Measurements from ENCODE around the gene C16orf92.

C16orf92 gene

GRCh38 chr16:29988346-29989075, 34.5 kb upstream of the C16orf92 start:
- in situ Hi-C loops (cut with MboI; ENCODE audit: low sequenced_read_pairs): no loop called here

GRCh38 chr16:29989111-29989858, 33.7 kb upstream of the C16orf92 start:
- in situ Hi-C loops (cut with MboI; ENCODE audit: low sequenced_read_pairs): no loop called here

- in situ Hi-C loops (cut with MboI; ENCODE audit: low sequenced_read_pairs): no loop called here
Observed at GRCh38 chr16:29990034-29990433, 33.0 kb upstream of the C16orf92 start.

- in situ Hi-C loops (cut with MboI; ENCODE audit: low sequenced_read_pairs): no loop called here
Observed at GRCh38 chr16:29990883-29991570, 32.0 kb upstream of the C16orf92 start.

DNA sequence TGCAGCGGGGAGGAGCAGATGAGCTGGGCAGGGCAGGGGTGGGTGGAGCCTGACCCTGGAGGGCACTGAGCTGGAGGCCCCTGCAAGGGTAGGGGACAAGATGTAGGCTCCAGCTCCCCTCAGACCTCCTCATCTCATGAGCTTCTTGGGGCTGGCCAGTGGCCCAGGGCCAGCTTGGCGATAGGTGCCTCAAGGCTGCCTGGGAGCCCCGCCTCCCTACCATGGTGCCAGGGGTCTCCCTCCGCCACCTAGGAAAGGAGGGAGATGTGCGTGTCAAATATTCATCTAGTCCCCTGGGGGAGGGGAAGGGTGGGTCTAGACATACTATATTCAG, 31.5 kb upstream of the C16orf92 start:
- in situ Hi-C loops (cut with MboI; ENCODE audit: low sequenced_read_pairs): no loop called here

GRCh38 chr16:29992344-29992967, 30.5 kb upstream of the C16orf92 start:
- in situ Hi-C loops (cut with MboI; ENCODE audit: low sequenced_read_pairs): no loop called here

DNA sequence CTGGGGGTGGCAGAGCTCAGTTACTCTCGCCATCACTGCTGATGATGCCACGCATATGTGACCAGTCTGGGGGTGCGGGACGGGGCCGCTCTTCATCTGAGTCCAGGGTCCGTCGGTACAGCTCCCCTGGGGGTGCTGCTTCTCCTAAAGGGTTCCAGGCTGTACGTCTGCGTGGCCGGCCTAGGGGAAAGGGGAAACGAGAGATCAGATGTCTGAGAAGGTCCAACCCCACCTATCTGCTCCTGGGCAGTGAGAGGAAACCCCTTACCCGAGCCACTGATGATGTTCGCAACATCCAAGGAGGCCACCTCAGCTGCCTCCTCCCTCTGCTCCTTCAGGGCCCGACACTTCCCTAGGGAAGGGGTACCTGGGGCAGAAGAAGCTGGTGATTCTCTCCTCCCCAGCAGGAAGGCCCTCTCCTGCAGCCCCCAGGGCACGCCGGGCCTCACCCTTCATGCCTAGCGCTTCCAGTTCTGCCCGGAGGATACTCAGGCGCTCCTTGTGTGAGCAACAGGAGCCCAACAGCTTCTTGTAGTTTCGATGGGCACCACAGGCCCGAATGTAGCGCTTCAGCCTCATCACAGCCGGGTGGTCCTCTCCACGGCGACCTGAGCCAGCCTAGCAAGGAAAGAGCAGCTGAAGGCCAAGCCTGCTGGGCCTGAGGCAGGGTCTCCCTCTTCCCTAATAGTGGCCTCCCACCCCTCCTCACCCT, 29.7 kb upstream of the C16orf92 start:
- in situ Hi-C loops (cut with MboI; ENCODE audit: low sequenced_read_pairs): no loop called here

- in situ Hi-C loops (cut with MboI; ENCODE audit: low sequenced_read_pairs): no loop called here
Observed at GRCh38 chr16:29993903-29994599, 28.9 kb upstream of the C16orf92 start.

DNA sequence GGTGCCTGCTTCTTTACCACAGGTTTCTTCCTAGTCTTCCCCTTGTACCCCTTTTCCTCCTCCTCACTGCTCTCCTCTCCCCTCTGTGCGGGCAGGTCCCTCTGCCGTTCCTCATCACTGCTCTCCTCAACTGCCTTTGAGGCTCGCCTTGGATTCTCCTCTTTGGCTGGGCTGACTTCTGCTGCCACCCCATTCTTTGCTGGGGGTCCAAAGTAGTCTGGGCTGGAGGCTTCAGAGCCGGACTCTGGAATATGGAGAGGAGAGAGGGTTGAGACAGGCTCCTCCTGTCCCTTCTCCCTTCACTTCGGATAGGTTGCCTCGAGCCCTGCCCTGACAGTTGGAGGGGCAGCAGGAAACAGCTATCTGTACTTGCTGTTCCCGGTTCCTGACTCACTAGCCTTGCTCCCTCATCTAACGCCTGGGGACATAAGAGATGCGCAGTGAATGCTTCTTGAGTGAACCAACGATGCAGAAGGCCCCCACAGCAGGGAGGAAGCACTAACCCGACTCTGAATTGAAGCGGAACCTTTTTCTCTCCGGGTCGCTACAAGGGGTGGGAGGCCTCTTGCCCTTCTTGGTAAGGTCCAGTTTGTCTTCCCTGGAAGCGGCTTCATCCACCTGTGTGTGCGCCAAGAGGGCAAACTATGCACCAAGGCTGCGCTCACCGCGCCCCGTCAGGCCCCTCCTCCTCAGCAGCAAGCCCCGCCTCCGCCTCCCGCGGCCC, 28.2 kb upstream of the C16orf92 start:
- in situ Hi-C loops (cut with MboI; ENCODE audit: low sequenced_read_pairs): no loop called here

DNA sequence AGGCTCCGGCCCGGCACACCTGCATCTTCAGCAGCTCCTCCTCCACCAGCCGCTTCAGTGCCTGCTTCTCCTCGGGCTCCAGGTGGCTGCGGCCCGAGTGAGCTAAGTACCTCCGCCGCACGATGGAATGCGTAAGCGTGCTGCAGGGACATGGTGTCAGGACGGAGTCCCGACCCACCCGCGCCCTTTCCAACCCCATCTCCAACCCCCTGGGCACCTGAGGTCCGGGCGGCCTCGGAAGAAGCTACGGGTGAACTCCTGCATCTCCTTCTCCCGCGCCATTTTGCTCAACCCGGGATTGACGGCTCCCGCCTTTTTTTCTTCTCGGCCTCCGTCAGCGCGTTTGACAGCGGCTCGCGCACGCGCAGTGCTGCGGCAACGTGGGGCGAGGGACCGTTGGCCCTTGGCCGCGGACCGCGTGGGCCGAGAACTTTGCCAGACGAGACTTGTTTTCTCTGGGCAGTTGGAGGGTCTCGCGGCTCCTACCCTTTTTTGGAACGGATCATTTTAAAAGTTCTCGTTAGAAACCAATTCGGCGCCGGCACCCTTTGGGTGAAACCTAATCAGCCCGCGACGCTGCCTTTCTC, 27.6 kb upstream of the C16orf92 start, which contains the start of gene HIRIP3:
Gene HIRIP3, minus strand, starts transcription at position 294 of the 587 bp plus-strand sequence. Its CDS starts 12 bp downstream, at position 282.
- in situ Hi-C loops (cut with MboI; ENCODE audit: low sequenced_read_pairs): no loop called here

GRCh38 chr16:29995911-29996765, 26.9 kb upstream of the C16orf92 start, which contains the start of gene INO80E:
Gene INO80E (plus strand): TSS chr16:29996241. CDS start chr16:29996311, 70 bp downstream.
- in situ Hi-C loops (cut with MboI; ENCODE audit: low sequenced_read_pairs): no loop called here

- in situ Hi-C loops (cut with MboI; ENCODE audit: low sequenced_read_pairs): no loop called here
Observed at GRCh38 chr16:29996766-29997250, 26.2 kb upstream of the C16orf92 start.

DNA sequence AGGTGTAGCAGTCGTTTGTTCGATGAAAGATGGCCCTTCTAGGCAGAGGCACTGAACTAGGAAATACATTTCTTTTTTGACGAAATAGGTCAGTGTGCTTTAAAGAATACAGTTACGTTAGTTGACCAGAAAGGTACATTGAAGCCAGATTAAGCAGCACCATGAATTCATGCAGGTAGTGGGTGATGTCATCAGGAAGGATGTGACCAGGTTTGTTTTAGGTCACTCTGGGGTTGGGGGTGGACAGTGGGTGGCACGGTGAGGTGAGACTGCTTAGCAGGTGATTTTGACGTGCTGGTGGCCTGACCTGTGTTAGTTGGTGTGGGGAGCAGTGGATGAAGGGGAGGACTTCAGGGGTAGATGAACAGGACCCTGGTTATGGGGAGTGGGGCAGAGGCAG, 23.4 kb upstream of the C16orf92 start:
- in situ Hi-C loops (cut with MboI; ENCODE audit: low sequenced_read_pairs): no loop called here

GRCh38 chr16:30000735-30001631, 22.0 kb upstream of the C16orf92 start:
- in situ Hi-C loops (cut with MboI; ENCODE audit: low sequenced_read_pairs): no loop called here

- in situ Hi-C loops (cut with MboI; ENCODE audit: low sequenced_read_pairs): no loop called here
Observed at GRCh38 chr16:30002614-30003346, 20.2 kb upstream of the C16orf92 start.
